SJCRH30 (cell line): ENCODE measurements around the gene POLR2F. TPM values are rescaled to one million over a fixed set of nuclear protein-coding genes. Genes with fewer than 3 reads are reported as not detected.
"Not testable (repeated sequence)": the region's sequence is repeated elsewhere in the genome, so short reads cannot be mapped to it uniquely, and the experiment has no call there.

ENCODE experiments used
- DNase-seq, 2 experiments: peaks; one replicate each; pipeline ENCODE4 v3.0.0-alpha.2; 2015 to 2020
- H3K27ac ChIP-seq: fragments of 250-450 bp; sonication (Bioruptor Pico); 2 replicates; pipeline ENCODE4 v1.5.1; 2020; ENCODE audit warnings: mild to moderate bottlenecking, moderate library complexity
- H3K27me3 ChIP-seq: fragments of 250-450 bp; sonication (Bioruptor Pico); 2 replicates; pipeline ENCODE4 v1.5.1; 2020; ENCODE audit warnings: mild to moderate bottlenecking, moderate library complexity
- H3K36me3 ChIP-seq: fragments of 250-450 bp; sonication (Bioruptor Pico); 2 replicates; pipeline ENCODE4 v1.5.1; 2020; ENCODE audit warnings: mild to moderate bottlenecking, moderate library complexity
- H3K4me1 ChIP-seq: fragments of 250-450 bp; sonication (Bioruptor Pico); 2 replicates; pipeline ENCODE4 v1.5.1; 2020; ENCODE audit warnings: mild to moderate bottlenecking, moderate library complexity
- H3K4me3 ChIP-seq: fragments of 250-450 bp; sonication (Bioruptor Pico); 2 replicates; pipeline ENCODE4 v1.5.1; 2020; ENCODE audit warnings: mild to moderate bottlenecking, moderate library complexity
- H3K9me3 ChIP-seq: fragments of 250-450 bp; sonication (Bioruptor Pico); replicated peaks from 2 replicates; pipeline ENCODE4 v1.5.1; 2020; ENCODE audit warnings: mild to moderate bottlenecking, moderate library complexity
- total RNA-seq: library from RNA; depleted of rRNA; stranded (reverse); fragments of >200 nt; shearing (Covaris generic); gene quantifications from 2 replicates; pipeline ENCODE4 v1.2.3, GENCODE V29; 2014

Gene POLR2F
- total RNA-seq, 1 experiment from 2014 or later, result 121 TPM

DNA sequence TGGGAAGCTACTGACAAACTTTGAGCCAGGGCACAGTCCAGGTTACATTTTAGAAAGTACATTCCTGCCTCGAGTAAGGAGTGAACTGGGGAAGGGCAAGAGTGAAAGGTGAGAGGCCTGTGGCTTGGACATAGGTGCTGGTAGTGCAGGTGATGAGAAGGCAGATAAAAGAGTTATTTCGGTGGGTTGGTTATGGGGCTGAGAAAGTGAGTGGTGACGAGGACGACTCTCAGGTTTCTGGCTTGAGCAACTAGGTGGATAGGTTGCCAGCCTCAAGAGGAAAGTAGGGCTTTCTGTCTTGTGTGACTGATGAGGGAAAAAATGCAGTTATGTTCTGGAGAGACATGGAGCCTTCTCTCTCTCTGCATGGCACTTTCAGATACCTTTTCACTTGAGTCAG, 3.7 kb downstream of the POLR2F start:
- Histone ChIP-seq H3K27me3 (no peaks in the 10 kb centered on the region), H3K4me3 (no peak overlapping the region), H3K36me3 (peaks cover 22% of the 10 kb centered on the region), H3K27ac (no peak overlapping the region), H3K4me1 (peaks cover 6% of the 10 kb centered on the region; the same call in 1 of the 2 replicates), H3K9me3 (no peaks in the 10 kb centered on the region)
- no peak for DNase-seq

- H3K27me3 ChIP-seq, result no peaks in the 10 kb centered on the region
- no peak overlapping the region for H3K27ac ChIP-seq
- H3K9me3 ChIP-seq, result no peaks in the 10 kb centered on the region
- peaks cover 25% of the 10 kb centered on the region for H3K36me3 ChIP-seq
- peaks cover 2% of the 10 kb centered on the region; the same call in 1 of the 2 replicates for H3K4me1 ChIP-seq
- no peak for DNase-seq
- no peak overlapping the region for H3K4me3 ChIP-seq
Measured at GRCh38 chr22:37959231-37959825, 5.8 kb downstream of the POLR2F start.

DNA sequence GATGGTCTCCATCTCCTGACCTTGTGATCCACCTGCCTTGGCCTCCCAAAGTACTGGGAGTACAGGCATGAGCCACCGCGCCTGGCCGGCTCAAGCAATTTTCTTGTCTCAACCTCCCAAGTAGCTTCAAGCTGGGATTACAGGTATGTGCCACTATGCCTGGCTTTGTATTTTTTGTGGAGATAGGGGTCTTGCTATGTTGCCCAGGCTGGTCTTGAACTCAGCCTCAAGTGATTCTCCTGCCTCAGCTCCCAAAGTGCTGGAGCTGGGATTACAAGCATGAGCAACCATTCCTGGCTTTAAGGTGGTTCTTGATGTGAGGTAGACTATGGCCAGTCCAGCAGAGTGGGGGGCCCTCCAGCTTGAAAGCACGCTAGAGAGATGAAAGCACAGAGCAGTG, 7.6 kb downstream of the POLR2F start:
- DNase-seq, result no peak
- Histone ChIP-seq H3K4me3 (no peak overlapping the region), H3K27ac (no peak overlapping the region), H3K9me3 (no peaks in the 10 kb centered on the region), H3K4me1 (no peaks in the 10 kb centered on the region), H3K36me3 (peaks cover 28% of the 10 kb centered on the region), H3K27me3 (no peaks in the 10 kb centered on the region)

GRCh38 chr22:37965940-37966664, 12.6 kb downstream of the POLR2F start:
- Histone ChIP-seq H3K27ac (no peak overlapping the region), H3K9me3 (no peaks in the 10 kb centered on the region), H3K36me3 (peaks cover 17% of the 10 kb centered on the region), H3K4me1 (no peaks in the 10 kb centered on the region), H3K27me3 (no peaks in the 10 kb centered on the region), H3K4me3 (no peak overlapping the region)
- no peak for DNase-seq

DNA sequence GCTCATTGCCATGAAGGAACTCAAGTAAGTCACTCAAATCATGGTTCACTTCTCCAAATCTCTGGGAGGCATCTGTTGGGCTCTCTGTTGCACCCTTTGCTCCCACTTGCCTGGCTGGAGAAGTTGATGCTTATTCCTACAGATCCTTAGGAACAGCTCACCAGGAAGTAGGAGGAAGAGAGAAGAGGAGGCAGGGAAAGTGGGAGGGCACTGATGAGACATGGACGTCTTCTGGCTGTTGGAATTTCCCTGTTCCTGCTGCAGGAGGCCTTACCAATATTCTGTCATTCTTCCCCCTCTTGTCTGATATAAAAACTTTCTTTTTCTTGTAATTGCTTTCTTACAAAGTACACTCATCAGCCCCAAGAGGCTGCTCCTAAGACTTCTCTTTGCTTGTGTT, 13.6 kb downstream of the POLR2F start:
- no peaks in the 10 kb centered on the region for H3K27me3 ChIP-seq
- H3K36me3 ChIP-seq, result peaks cover 15% of the 10 kb centered on the region
- no peaks in the 10 kb centered on the region for H3K9me3 ChIP-seq
- no peak for DNase-seq
- H3K4me3 ChIP-seq, result no peak overlapping the region
- no peaks in the 10 kb centered on the region for H3K4me1 ChIP-seq
- H3K27ac ChIP-seq, result no peak overlapping the region

GRCh38 chr22:37967637-37968451, 14.3 kb downstream of the POLR2F start:
- DNase-seq, result peak in 1 of 2 experiments; percentile 35
- no peak overlapping the region for H3K27ac ChIP-seq
- H3K36me3 ChIP-seq, result peaks cover 11% of the 10 kb centered on the region
- H3K9me3 ChIP-seq, result no peaks in the 10 kb centered on the region
- no peaks in the 10 kb centered on the region for H3K4me1 ChIP-seq
- no peak overlapping the region for H3K4me3 ChIP-seq
- no peaks in the 10 kb centered on the region for H3K27me3 ChIP-seq

DNA sequence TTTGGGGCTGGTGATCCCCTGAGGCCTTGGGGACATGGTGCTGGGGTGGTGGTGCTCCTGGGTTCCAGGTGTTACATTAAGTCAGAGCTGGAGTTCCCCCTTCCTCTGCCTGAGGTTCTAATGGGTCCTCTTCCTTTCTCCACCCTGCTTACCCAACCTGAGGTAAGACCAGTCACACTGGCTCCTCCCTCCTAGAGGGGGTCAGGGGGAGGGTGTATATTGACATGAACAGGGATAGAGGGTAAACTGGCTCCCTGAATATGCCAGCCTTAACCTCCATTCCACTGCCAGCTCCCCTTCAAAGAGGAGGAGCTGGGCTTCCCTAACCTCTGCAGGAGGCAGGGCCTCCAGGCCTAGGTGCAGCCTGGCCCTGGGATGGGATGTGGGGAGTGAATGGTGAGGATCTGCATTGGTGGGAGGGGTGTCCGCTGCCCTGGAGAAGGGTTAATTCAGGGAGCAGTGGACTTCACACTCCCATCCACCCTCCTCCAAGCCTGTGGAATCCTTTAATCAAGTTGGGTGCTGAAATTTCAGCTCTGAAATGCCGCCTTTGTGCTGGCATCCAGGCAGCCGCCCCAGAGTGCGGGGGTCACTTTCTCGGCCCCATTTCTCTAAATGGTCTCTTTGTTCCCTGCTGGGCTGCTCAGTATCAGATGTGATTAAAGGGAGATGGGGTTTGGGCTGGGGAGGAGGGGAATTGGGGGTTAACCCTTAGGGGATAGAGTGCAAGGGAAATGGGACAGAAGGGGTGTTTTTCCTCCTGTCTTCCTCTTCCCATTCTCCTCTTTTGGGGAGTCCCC, 15.2 kb downstream of the POLR2F start:
- H3K4me3 ChIP-seq, result no peak overlapping the region
- H3K36me3 ChIP-seq, result peaks cover 11% of the 10 kb centered on the region
- no peak for DNase-seq
- no peak overlapping the region for H3K27ac ChIP-seq
- H3K9me3 ChIP-seq, result no peaks in the 10 kb centered on the region
- H3K4me1 ChIP-seq, result no peaks in the 10 kb centered on the region
- H3K27me3 ChIP-seq, result no peaks in the 10 kb centered on the region

GRCh38 chr22:37970864-37971263, 17.4 kb downstream of the POLR2F start:
- no peak for DNase-seq
- Histone ChIP-seq H3K4me3 (no peak overlapping the region), H3K36me3 (peaks cover 8% of the 10 kb centered on the region), H3K27ac (no peak overlapping the region), H3K9me3 (no peaks in the 10 kb centered on the region), H3K27me3 (no peaks in the 10 kb centered on the region), H3K4me1 (no peaks in the 10 kb centered on the region)

- no peak overlapping the region for H3K4me3 ChIP-seq
- DNase-seq, result no peak
Measured at GRCh38 chr22:37971475-37972434, 18.3 kb downstream of the POLR2F start.

GRCh38 chr22:37972527-37972926, 19.0 kb downstream of the POLR2F start:
- Histone ChIP-seq H3K36me3 (peaks cover 3% of the 10 kb centered on the region; the same call in 1 of the 2 replicates), H3K4me3 (no peak overlapping the region), H3K9me3 (no peaks in the 10 kb centered on the region), H3K27ac (no peak overlapping the region), H3K4me1 (no peaks in the 10 kb centered on the region), H3K27me3 (no peaks in the 10 kb centered on the region)
- DNase-seq, result peak; percentile 49 to 61

More at GRCh38 chr22:37971475-37972434, 18.3 kb downstream of the POLR2F start:
- Histone ChIP-seq H3K27ac (no peak overlapping the region), H3K9me3 (no peaks in the 10 kb centered on the region), H3K36me3 (peaks cover 5% of the 10 kb centered on the region), H3K4me1 (no peaks in the 10 kb centered on the region), H3K27me3 (no peaks in the 10 kb centered on the region)

DNA sequence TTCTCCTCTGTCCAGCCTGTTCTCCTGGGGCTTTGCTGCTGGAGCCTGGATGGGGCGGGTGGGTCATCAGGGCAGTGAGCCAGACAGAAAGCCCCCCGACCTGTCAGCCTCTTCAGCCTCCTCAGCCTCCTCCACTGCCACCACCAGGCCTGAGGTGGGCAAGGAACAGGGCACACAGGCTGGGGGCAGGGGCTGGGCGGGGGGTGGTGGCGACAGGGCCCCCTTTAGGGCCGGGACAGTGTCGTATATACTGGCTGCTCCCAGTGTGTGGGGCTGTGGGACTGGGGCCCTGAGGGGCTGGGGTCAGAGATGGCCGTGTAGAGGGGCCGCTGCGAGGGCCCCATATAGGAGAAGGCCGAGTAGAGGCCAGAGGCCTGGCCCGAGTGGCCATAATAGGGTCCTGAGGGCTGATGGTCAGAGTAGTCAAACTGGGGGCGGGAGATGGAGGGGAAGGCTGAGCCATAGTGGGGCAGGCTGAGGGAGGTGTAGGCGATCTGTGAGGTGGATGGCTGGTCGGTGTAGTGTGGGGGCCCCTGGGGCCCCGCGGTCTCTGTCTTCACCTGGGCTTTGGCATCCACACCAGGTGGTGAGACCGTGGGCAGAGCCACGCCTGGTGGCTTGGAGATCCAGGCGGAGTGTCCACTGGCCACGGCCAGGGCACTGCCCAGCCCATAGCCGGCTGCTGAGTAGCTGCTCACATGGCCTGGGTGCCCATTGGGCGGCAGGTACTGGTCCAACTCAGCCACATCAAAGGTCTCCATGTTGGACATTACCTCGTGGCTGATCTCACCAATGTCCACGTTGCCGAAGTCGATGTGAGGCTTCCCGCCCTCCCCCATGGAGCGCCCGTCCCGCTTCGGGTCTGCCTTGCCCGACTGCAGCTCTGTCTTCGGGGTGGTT, 20.0 kb downstream of the POLR2F start:
- Histone ChIP-seq H3K4me1 (no peaks in the 10 kb centered on the region), H3K27me3 (no peaks in the 10 kb centered on the region), H3K4me3 (no peak overlapping the region), H3K27ac (no peak overlapping the region), H3K36me3 (no peaks in the 10 kb centered on the region), H3K9me3 (no peaks in the 10 kb centered on the region)
- DNase-seq, result no peak

- DNase-seq, result no peak
- no peaks in the 10 kb centered on the region for H3K36me3 ChIP-seq
- no peaks in the 10 kb centered on the region for H3K4me1 ChIP-seq
- no peaks in the 10 kb centered on the region for H3K27me3 ChIP-seq
- no peak overlapping the region for H3K27ac ChIP-seq
- no peaks in the 10 kb centered on the region for H3K9me3 ChIP-seq
- H3K4me3 ChIP-seq, result no peak overlapping the region
Measured at GRCh38 chr22:37975153-37975552, 21.7 kb downstream of the POLR2F start.

DNA sequence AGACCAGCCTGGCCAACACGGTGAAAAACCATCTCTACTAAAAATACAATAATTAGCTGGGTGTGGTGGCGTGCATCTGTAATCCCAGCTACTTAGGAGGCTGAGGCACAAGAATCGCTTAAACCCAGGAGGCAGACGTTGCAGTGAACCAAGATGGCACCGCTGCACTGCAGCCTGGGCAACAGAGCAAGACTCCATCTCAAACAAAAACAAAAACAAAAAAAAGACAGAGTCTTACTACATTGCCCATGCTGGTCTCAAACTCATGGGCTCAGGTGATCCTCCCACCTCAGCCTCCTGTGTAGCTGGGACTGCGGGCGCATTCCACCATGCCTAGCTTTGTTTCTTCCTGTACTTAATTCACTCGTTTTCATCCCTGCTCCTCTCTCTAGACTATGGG, 22.5 kb downstream of the POLR2F start:
- H3K4me3 ChIP-seq, H3K27ac ChIP-seq, H3K36me3 ChIP-seq, H3K4me1 ChIP-seq, DNase-seq, H3K9me3 ChIP-seq, H3K27me3 ChIP-seq: not testable (repeated sequence)
